Transverse colon (tissue), 4 donors: ENCODE results near the gene HPX.

Experiments
- EP300 ChIP-seq: sonication (generic); formaldehyde crosslinking; IDR thresholded peaks from one replicate; pipeline ENCODE4 v1.6.1; 2017; ENCODE audit warnings: antibody characterized with exemption, low read depth
- POLR2A ChIP-seq: fragments of 450-650 bp; IDR thresholded peaks from one replicate; pipeline ENCODE4 v1.6.1; 2016; ENCODE audit warnings: antibody characterized with exemption, mild to moderate bottlenecking, moderate library complexity
- POLR2AphosphoS5 ChIP-seq, 3 donors: sonication (generic); formaldehyde crosslinking; IDR thresholded peaks; one replicate each; pipeline ENCODE4 v1.6.1; 2016; ENCODE audit warnings: antibody characterized with exemption in 3 of 3
- TF ChIP-seq, protein P1 (sequence below), 5 experiments: fragments of 200-600 bp in 3 of 5; fragments of 450-650 bp in 2 of 5; sonication (generic) in 3 of 5; IDR thresholded peaks; 1 replicate in 2 of 5; 2 replicates in 3 of 5; pipeline ENCODE4 v1.5.1; 2016 to 2017; ENCODE audit warnings: antibody characterized with exemption in 5 of 5, inconsistent platforms in 3 of 5, mild to moderate bottlenecking in 2 of 5, moderate library complexity in 1 of 5

DNA sequence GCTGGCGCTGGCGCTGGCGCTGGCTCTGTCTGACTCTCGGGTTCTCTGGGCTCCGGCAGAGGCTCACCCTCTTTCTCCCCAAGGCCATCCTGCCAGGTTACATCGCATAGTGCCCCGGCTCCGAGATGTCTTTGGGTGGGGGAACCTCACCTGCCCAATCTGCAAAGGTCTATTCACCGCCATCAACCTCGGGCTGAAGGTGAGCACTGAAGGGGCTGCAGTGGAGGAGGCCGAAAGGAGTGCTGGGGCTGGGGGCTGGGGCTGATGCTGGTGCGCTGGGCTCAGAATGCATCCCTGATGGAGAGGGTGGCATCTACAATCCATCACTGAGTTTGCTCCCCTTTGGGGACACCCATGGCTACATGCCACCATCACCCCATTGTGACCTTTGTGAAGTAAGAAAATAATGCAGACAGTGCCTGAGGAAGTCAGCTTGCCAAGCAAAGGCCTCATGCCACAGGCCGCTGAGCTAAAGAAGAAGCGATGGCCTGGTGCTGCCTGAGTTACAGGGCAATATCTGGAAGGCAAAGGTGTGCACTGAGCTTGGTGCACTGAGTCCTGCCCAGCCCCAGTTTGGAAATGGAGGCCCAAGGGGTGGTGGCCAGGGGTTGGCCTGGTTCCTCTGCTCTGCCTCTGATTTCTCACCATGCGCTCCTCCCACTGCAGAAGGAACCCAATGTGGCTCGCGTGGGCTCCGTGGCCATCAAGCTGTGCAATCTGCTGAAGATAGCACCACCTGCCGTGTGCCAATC is 49.9 kb downstream of the HPX start:
- TF ChIP-seq, protein P1, sequence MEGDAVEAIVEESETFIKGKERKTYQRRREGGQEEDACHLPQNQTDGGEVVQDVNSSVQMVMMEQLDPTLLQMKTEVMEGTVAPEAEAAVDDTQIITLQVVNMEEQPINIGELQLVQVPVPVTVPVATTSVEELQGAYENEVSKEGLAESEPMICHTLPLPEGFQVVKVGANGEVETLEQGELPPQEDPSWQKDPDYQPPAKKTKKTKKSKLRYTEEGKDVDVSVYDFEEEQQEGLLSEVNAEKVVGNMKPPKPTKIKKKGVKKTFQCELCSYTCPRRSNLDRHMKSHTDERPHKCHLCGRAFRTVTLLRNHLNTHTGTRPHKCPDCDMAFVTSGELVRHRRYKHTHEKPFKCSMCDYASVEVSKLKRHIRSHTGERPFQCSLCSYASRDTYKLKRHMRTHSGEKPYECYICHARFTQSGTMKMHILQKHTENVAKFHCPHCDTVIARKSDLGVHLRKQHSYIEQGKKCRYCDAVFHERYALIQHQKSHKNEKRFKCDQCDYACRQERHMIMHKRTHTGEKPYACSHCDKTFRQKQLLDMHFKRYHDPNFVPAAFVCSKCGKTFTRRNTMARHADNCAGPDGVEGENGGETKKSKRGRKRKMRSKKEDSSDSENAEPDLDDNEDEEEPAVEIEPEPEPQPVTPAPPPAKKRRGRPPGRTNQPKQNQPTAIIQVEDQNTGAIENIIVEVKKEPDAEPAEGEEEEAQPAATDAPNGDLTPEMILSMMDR (IDR thresholded peaks at IDR 0.05): no peak
- no peak for TF ChIP-seq POLR2A
- TF ChIP-seq POLR2AphosphoS5 (IDR thresholded peaks at IDR 0.05): no peak
- TF ChIP-seq EP300: no peak
